ENCODE data around the gene ACP7.
"Not testable (repeated sequence)": the region's sequence is repeated elsewhere in the genome, so short reads cannot be mapped to it uniquely, and the experiment has no call there.

Gene ACP7

DNA sequence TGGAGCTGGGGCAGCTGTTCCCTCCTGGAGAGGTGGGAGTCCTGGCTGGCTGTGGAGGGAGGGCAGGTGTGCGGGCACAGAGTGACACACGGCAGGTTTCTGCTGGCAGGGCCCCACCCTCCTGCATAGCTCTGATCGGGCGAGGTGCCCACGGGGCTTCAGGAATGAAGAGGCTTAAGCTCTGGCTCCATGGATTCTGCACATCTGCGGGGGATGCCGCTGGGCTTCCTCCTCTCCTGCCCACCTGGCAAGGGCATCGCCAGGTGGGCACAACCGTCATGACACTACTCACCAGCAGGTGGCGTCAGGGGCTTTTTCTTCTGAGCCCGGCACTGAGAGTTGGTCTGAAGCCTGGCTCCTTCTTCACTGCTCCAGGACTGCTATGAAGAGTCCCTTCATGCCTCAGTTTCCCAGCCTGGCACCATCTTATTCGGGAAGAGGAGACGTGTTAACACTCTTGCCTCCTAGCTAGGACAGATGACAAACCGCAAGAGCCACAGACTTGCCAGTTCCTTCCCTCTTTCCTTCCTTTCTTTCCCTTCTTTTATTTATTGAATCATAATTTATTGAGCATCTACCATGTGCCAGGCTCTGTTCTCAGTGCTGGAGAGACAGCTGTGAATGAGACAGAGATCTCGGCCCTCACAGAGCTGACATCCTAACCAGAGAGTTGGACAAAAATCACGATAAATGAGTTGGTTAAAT is 26.2 kb downstream of the ACP7 start:
- DNase-seq: peak; percentile 37

- DNase-seq: no peak
These were observed 27.5 kb downstream of the ACP7 start for GRCh38 chr19:39111593-39112199.

- no peak for DNase-seq
These were observed 28.2 kb downstream of the ACP7 start for GRCh38 chr19:39112338-39112890.

- no peak for DNase-seq
These were observed 29.0 kb downstream of the ACP7 start for GRCh38 chr19:39113199-39113598.

DNA sequence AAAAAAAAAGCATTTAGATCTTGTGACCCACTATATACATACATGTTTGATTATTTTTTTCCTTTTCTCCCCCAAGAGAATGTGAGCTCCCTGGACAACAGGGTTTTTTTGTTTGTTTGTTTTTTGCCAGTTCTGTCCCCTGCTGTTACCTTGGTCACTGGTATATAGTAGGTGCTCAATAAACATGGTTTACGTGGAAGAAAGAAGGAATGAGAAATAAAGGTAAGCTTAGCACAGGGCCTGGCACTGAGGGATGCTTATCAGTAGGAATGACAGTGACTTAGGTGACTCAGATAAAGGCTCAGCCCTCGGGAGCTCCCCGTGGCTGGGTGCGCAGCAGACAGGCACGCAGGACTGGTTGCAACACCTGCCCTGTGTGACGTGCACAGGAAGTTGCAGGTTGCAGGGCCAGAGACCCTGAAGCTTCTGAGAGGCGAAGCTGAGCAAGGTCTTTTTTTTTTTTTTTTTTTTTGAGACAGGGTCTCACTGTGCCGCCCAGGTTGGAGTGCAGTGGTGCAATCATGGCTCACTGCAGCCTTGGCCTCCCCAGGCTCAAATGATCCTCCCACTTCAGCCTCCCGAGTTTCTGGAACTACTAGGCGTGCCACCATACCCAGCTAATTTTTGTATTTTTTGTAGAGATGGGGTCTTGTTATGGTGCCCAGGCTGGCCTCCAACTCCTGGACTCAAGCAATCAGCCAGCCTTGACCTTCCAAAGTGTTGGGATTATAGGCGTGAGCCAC is 31.1 kb downstream of the ACP7 start:
- no peak for DNase-seq

DNA sequence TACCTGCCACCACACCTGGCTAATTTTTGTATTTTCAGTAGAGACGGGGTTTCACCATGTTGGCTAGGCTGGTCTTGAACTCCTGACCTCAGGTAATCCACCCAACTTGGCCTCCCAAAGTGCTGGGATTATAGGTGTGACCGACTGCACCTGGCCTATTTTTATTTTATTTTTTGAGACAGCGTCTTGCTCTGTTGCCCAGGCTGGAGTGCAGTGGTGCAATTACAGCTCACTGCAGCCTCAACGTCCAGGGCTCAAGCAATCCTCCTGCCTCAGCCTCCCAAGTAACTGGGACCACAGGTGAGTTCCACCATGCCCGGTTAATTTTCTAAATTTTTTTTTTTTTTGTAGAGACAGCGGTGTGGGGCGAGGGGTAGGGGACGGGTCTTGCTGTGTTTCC is 32.9 kb downstream of the ACP7 start:
- DNase-seq: not testable (repeated sequence)

GRCh38 chr19:39119830-39120229 is 35.7 kb downstream of the ACP7 start:
- DNase-seq: no peak

DNA sequence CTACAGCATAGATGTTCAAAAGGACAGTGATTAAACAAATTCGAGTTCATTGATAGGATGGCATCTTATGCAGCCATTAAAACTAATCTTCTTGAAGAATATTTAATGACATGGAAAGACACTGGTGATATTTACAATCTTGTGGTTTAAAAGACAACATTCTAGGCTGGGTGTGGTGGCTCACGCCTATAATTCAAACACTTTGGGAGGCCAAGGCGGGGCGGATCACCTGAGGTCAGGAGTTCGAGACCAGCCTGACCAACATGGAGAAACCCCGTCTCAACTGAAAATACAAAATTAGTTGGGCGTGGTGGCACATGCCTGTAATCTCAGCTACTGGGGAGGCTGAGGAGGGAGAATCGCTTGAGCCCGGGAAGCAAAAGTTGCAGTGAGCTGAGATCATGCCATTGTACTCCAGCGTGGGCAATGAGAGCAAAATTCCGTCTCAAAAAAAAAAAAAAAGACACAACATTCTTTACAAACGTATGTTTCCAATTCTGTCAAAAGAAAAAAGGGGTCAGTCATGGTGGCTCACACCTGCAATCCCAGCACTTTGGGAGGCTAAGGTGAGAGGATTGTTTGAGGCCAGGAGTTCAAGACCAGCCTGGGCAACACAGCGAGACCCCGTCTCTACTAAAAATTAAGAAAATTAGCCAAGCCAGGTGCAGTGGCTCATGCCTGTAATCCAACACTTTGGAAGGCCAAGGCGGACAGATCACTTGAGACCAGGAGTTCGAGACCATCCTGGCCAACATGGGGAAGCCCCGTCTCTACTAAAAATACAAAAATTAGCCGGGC is 39.0 kb downstream of the ACP7 start:
- DNase-seq: no peak

DNA sequence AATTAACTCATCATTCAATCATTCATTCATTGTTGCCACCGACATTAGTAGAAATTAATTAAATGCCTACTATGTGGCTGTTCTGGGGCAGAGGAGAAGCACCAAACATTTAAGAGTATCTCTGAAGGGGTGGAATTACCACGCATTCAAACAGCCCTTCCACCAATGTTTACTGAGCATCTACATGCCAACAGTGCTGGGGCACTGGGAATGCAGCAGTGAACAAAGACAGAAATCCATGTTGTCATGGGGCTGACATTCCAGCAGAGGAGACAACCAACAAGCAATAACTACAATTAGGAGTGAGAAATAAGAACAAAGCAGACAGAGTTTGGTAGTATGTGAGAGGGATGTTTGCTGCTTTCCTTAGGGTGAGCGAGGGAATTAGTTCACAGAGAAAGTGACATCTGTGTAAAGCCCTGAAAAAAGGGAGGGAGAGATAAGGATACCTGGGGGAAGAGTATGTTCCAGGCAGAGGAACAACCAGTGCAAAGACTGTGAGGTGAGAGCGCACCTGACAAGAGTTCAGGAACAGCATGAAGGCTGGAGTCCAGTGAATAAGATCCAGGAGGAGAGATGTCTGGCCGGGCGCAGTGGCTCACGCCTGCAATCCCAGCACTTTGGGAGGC is 40.1 kb downstream of the ACP7 start:
- no peak for DNase-seq

DNA sequence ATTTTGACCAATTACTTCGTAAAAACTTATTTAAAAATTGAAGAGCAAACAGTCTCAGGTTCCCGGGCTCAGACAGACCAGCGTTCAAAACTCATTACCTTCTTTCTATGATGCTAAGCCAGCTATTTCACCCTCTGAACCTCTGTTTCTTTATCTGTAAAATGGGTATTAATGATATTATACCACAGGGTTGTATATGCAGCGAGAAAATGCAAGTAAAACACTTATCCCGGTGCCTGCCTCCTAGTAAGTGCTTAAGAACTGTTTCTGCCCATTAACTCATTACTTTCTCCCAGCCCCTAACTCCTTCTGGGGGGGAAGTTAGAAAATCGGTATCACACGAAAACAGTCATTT is 41.0 kb downstream of the ACP7 start:
- DNase-seq: no peak

- DNase-seq: peak; percentile 99
These were observed 41.6 kb downstream of the ACP7 start, which contains the start of gene PAK4 for GRCh38 chr19:39125554-39126311. Gene PAK4 (plus strand): TSS chr19:39125786. CDS start chr19:39169554, 43,768 bp downstream.

DNA sequence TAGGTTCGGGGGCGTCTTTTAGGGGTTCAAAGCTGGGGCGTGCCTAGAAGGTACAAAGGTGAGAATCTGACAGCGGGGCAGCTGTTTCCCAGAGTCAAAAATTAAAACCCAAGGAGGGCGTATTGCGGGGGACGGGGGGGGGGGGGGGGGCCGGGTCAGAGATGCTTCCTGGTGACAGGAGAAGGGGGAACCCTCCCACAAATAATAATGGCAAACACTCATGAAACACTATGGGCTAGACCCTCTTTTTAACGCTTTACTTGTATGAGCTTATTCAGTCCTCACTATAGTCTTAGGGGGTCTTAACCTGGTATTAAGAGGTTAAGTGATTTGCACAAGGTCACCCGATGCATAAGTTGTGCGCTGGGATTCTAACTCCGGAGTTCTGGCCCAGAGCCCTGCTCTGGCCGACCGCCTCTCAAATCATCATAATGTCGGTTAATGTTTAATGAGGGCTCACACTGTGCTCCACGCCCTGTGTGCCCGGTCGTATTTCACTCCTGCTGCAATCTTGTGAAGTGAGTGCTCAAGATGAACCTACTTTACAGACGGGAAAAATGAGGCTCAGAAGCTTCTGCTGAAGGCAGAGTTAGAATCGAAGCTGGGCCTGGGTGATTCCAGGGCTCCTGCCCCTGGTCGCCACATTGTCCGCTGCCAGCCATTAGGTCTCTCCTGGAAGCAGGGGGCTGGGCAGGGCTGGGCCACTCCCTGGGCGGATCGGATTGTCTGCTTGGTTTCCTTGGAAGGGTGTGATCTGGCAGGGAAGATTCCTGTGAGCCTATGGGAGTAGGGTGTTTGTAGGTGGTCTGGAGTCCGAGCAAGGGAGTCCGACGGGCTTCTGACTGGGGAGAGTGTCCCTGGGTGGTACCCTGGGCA is 42.4 kb downstream of the ACP7 start:
- no peak for DNase-seq

DNA sequence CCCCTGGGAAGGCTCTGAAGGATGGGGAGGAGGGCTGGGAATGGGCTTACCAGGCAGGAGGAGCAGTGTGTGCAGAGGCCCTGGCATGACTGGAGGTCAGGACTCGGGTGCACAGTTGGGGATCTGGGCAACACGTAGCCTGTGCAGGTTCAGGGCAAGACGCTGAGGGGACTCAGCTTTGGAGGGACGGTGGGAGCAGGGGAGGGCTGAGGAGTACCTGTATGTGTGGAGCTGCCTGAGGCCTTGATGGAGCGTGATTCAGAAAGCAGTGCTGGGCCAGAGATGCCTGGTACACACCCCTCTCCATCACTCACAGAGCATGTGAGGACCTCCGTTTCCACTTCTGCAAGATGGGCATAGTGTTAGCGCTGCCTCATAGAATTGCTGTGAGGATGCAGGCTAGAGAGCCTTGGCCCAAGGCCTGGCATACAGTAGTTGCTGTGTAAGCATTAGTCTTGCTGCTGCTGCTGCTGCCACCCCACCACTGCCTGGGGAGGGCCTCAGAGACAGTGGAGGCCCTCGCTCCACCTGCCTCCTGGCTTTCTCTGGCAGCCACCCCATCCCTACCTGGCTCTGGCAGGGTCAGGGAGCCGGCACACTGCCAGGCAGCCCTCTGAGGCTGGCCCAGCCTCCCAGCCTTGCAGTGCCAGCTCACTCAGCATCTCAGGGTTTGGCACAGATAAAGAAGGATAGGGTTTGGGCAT is 43.8 kb downstream of the ACP7 start:
- no peak for DNase-seq

DNA sequence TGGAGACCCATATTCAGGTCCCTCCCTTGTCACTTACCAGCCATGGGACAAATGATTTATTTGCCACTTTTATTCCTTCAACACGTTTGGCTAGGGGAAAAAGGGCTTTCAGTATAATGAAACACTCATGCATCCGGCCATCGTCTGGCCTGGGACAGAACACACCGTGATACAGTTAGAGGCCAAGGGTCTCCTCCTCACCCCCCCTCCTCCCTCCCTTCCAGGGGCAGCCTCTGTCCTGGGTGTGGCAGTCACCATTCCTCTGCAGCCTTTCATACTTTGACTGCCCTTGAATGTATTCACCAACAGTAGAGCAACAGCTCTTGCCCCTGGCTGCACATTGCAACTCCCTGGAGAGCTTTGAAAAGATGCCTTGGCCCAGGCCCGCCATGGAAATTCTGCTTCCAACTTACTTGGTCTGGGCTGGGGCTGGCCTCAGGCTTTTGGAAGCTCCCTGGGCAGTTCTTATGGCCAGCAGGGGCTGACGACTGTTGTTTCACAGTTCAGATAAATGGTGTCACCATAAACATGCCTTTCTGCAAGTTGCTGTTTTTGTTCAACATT is 44.4 kb downstream of the ACP7 start:
- no peak for DNase-seq

- no peak for DNase-seq
These were observed 44.9 kb downstream of the ACP7 start for GRCh38 chr19:39129116-39129515.

- no peak for DNase-seq
These were observed 46.4 kb downstream of the ACP7 start for GRCh38 chr19:39130337-39131254.

GRCh38 chr19:39131255-39131755 is 47.1 kb downstream of the ACP7 start:
- DNase-seq: no peak

DNA sequence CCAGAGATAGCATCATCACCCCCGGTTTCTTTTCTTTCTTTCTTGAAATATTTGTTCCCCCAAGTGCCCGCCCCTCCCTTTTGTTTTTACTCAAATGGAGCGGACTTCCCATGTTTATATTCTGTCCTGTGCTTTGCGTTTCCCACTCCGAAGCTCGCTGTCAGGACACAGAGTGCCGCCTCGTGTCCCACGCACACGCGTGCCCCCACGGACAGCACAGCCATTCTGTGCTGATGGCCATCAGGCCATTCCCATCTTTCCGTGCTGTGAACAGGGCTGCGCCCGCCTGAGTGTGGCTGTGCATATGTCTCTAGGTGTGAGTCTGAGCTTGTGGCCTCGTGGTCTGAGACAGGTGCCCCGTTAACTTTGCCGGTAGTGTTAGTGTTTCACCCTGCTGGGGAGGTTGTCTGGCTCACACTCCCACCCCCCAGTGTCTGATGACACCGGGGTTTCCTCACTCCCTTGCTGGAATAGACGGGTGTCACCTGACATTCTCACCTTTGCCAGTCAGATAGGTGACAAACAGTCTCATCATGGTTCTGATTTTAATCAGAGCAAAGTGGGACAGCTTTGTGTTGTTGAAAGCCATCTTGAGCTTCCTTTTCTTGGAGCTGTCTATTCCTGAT is 48.3 kb downstream of the ACP7 start:
- DNase-seq: no peak

Data from NCI-H748 treated with DMSO at 0.1 percent for 48 hours (cell line).